Activated CD4-positive, CD25-positive, alpha-beta regulatory T cell treated with anti-CD3 and anti-CD28 coated beads, Interleukin-2, amount 50 U/mL, for 24 hours (primary cell): ENCODE results near the gene C10orf90.
"Not testable (repeated sequence)": the region's sequence is repeated elsewhere in the genome, so short reads cannot be mapped to it uniquely, and the experiment has no call there.

Experiments
- ATAC-seq, 2 donors: fragments of 150-1000 bp; cut with Tn5 transposase; one replicate each; pipeline ENCODE4 v1.10.0; 2021; ENCODE audit warnings: mild to moderate bottlenecking in 1 of 2, moderate library complexity in 1 of 2

C10orf90 gene

GRCh38 chr10:126580873-126581647, 89.4 kb downstream of the C10orf90 start:
- ATAC-seq = no peak

- no peak for ATAC-seq
Observed at GRCh38 chr10:126576336-126576735, 94.2 kb downstream of the C10orf90 start.

GRCh38 chr10:126570621-126571602, 99.6 kb downstream of the C10orf90 start:
- ATAC-seq = no peak

GRCh38 chr10:126570245-126570570, 100.3 kb downstream of the C10orf90 start:
- no peak for ATAC-seq

GRCh38 chr10:126569513-126570244, 100.8 kb downstream of the C10orf90 start:
- ATAC-seq = no peak

GRCh38 chr10:126568809-126569385, 101.6 kb downstream of the C10orf90 start:
- no peak for ATAC-seq

- ATAC-seq = no peak
Observed at GRCh38 chr10:126565871-126566270, 104.6 kb downstream of the C10orf90 start.

GRCh38 chr10:126565441-126565840, 105.1 kb downstream of the C10orf90 start:
- ATAC-seq = no peak

- no peak for ATAC-seq
Observed at GRCh38 chr10:126564326-126564888, 106.1 kb downstream of the C10orf90 start.

GRCh38 chr10:126563361-126563760, 107.1 kb downstream of the C10orf90 start:
- no peak for ATAC-seq

GRCh38 chr10:126561921-126562680, 108.4 kb downstream of the C10orf90 start:
- ATAC-seq = no peak

GRCh38 chr10:126561294-126561920, 109.1 kb downstream of the C10orf90 start:
- ATAC-seq = no peak

- ATAC-seq = no peak
Observed at GRCh38 chr10:126558881-126559280, 111.6 kb downstream of the C10orf90 start.

- ATAC-seq = no peak
Observed at GRCh38 chr10:126551202-126551601, 119.3 kb downstream of the C10orf90 start.

- not testable (repeated sequence) for ATAC-seq
Observed at GRCh38 chr10:126550586-126550985, 119.9 kb downstream of the C10orf90 start.

- ATAC-seq = no peak
Observed at GRCh38 chr10:126549344-126549743, 121.1 kb downstream of the C10orf90 start.

- ATAC-seq = no peak
Observed at GRCh38 chr10:126544565-126544964, 125.9 kb downstream of the C10orf90 start.

GRCh38 chr10:126538439-126539135, 131.9 kb downstream of the C10orf90 start:
- ATAC-seq = no peak

GRCh38 chr10:126536656-126537055, 133.8 kb downstream of the C10orf90 start:
- no peak for ATAC-seq

GRCh38 chr10:126536148-126536547, 134.3 kb downstream of the C10orf90 start:
- ATAC-seq = no peak
